Measurements from ENCODE around the gene MSL1. TPM values are rescaled to one million over a fixed set of nuclear protein-coding genes. Genes with fewer than 3 reads are reported as not detected.

MSL1 gene
- total RNA-seq, 1 donor from 2014 or later: 97.7 TPM

- intact Hi-C loops (cut with DNase I): no loop called here
- no peaks in the 10 kb centered on the region for H3K9me3 ChIP-seq
- ATAC-seq: no peak
- peaks cover 99% of the 10 kb centered on the region for H3K36me3 ChIP-seq
- no peaks in the 10 kb centered on the region for H3K27me3 ChIP-seq (ENCODE audit: low read depth)
- peaks cover 8% of the 10 kb centered on the region for H3K4me1 ChIP-seq
- H3K4me3 ChIP-seq: no peak overlapping the region
- no peak for DNase-seq
- peak overlapping the region; percentile 47 for H3K27ac ChIP-seq
- TF ChIP-seq, protein P1, sequence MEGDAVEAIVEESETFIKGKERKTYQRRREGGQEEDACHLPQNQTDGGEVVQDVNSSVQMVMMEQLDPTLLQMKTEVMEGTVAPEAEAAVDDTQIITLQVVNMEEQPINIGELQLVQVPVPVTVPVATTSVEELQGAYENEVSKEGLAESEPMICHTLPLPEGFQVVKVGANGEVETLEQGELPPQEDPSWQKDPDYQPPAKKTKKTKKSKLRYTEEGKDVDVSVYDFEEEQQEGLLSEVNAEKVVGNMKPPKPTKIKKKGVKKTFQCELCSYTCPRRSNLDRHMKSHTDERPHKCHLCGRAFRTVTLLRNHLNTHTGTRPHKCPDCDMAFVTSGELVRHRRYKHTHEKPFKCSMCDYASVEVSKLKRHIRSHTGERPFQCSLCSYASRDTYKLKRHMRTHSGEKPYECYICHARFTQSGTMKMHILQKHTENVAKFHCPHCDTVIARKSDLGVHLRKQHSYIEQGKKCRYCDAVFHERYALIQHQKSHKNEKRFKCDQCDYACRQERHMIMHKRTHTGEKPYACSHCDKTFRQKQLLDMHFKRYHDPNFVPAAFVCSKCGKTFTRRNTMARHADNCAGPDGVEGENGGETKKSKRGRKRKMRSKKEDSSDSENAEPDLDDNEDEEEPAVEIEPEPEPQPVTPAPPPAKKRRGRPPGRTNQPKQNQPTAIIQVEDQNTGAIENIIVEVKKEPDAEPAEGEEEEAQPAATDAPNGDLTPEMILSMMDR (IDR thresholded peaks at IDR 0.05): no peak
These were observed 46.0 kb downstream of the MSL1 start for GRCh38 chr17:40167685-40168261.

DNA sequence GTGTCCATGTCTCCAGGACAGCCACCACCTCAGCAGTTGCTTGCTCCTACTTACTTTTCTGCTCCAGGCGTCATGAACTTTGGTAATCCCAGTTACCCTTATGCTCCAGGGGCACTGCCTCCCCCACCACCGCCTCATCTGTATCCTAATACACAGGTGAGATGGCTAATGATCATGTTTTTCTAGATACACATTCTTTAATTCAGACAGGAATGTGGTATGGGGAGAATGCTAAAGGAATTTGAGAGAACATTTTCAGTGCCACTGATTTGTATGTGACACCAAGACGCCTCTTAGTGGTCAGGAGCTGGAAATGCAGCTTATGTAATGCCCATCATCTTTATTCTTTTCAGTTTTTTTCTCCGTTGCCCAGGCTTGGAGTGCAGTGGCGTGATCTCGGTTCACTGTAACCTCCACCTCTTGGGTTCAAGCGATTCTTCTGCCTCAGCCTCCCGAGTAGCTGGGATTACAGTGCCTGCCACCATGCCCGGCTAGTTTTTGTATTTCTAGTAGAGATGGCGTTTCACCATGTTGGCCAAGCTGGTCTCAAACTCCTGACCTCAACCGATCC is 46.6 kb downstream of the MSL1 start:
- Histone ChIP-seq H3K27me3 (ENCODE audit: low read depth) (no peaks in the 10 kb centered on the region), H3K4me1 (peaks cover 8% of the 10 kb centered on the region), H3K36me3 (peaks cover 98% of the 10 kb centered on the region), H3K4me3 (no peak overlapping the region), H3K27ac (peak overlapping the region; percentile 47), H3K9me3 (no peaks in the 10 kb centered on the region)
- DNase-seq: no peak
- TF ChIP-seq, protein P1 (IDR thresholded peaks at IDR 0.05): peak; percentile 76
- ATAC-seq: peak; percentile 83 to 86
- intact Hi-C loops (cut with DNase I): no loop called here

DNA sequence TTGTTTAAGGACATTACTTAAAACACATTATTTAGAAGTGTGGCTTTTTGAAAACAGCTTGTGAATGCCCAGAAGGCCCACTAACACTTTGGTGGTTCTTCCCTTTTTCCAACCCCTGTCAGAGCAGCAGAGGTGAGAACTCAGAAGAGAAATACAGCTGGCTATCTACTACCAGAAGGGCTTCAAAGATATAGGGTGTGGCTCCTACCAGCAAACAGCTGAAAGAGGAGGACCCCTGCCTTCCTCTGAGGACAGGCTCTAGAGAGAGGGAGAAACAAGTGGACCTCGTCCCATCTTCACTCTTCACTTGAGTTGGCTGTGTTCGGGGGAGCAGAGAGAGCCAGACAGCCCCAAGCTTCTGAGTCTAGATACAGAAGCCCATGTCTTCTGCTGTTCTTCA is 48.6 kb downstream of the MSL1 start:
- DNase-seq (no peak), ATAC-seq (no peak)
- Histone ChIP-seq H3K4me1 (peaks cover 8% of the 10 kb centered on the region), H3K4me3 (no peak overlapping the region), H3K36me3 (peaks cover 95% of the 10 kb centered on the region), H3K27ac (no peak overlapping the region), H3K9me3 (no peaks in the 10 kb centered on the region), H3K27me3 (ENCODE audit: low read depth) (no peaks in the 10 kb centered on the region)
- intact Hi-C loops (cut with DNase I): no loop called here
- TF ChIP-seq, protein P1 (IDR thresholded peaks at IDR 0.05): no peak

- DNase-seq (no peak), ATAC-seq (no peak)
- Histone ChIP-seq H3K36me3 (peaks cover 92% of the 10 kb centered on the region), H3K4me1 (peaks cover 10% of the 10 kb centered on the region), H3K27me3 (ENCODE audit: low read depth) (no peaks in the 10 kb centered on the region), H3K9me3 (no peaks in the 10 kb centered on the region), H3K4me3 (no peak overlapping the region), H3K27ac (no peak overlapping the region)
- intact Hi-C loops (cut with DNase I): no loop called here
- TF ChIP-seq, protein P1 (IDR thresholded peaks at IDR 0.05): no peak
These were observed 50.0 kb downstream of the MSL1 start for GRCh38 chr17:40171750-40172149.

GRCh38 chr17:40173091-40173777 is 51.5 kb downstream of the MSL1 start:
- H3K4me3 ChIP-seq: no peak overlapping the region
- TF ChIP-seq, protein P1 (IDR thresholded peaks at IDR 0.05): no peak
- H3K4me1 ChIP-seq: peaks cover 19% of the 10 kb centered on the region
- peaks cover 77% of the 10 kb centered on the region for H3K36me3 ChIP-seq
- DNase-seq (no peak), ATAC-seq (no peak)
- no peaks in the 10 kb centered on the region for H3K27me3 ChIP-seq (ENCODE audit: low read depth)
- intact Hi-C loops (cut with DNase I): no loop called here
- H3K9me3 ChIP-seq: no peaks in the 10 kb centered on the region
- H3K27ac ChIP-seq: no peak overlapping the region

Measured in lower lobe of right lung (tissue), 2 donors.